SW480 (cell line): ENCODE measurements around the gene BAX.

Experiments used
- DNase-seq: peaks from one replicate; pipeline ENCODE4 v3.0.0-alpha.2; 2016; ENCODE audit warnings: low spot score

Gene BAX

GRCh38 chr19:48962849-48963165 is 8.1 kb downstream of the BAX start:
- DNase-seq, result no peak

GRCh38 chr19:48963371-48964204 is 8.9 kb downstream of the BAX start:
- peak; percentile 85 for DNase-seq

- DNase-seq, result peak; percentile 46
Measured at GRCh38 chr19:48964205-48965039, 9.7 kb downstream of the BAX start.

GRCh38 chr19:48965040-48965805 is 10.5 kb downstream of the BAX start, which contains the start of gene FTL:
Gene FTL, plus strand, starts transcription at chr19:48965309. Its CDS starts 199 bp downstream, at chr19:48965508.
- peak; percentile 96 for DNase-seq

GRCh38 chr19:48965806-48966540 is 11.3 kb downstream of the BAX start:
- peak; percentile 90 for DNase-seq

GRCh38 chr19:48966541-48967345 is 12.1 kb downstream of the BAX start:
- no peak for DNase-seq

- no peak for DNase-seq
Measured at GRCh38 chr19:48967346-48968178, 12.9 kb downstream of the BAX start.

GRCh38 chr19:48968179-48968661 is 13.5 kb downstream of the BAX start:
- DNase-seq, result no peak

- DNase-seq, result no peak
Measured at GRCh38 chr19:48968813-48969218, 14.1 kb downstream of the BAX start.

GRCh38 chr19:48969276-48970138 is 14.8 kb downstream of the BAX start:
- DNase-seq, result peak; percentile 72

- DNase-seq, result no peak
Measured at GRCh38 chr19:48970139-48970766, 15.6 kb downstream of the BAX start.

- DNase-seq, result peak; percentile 77
Measured at GRCh38 chr19:48970923-48971395, 16.3 kb downstream of the BAX start.

GRCh38 chr19:48975947-48976847 is 21.5 kb downstream of the BAX start:
- DNase-seq, result no peak

GRCh38 chr19:48977061-48977460 is 22.4 kb downstream of the BAX start:
- DNase-seq, result no peak

- DNase-seq, result no peak
Measured at GRCh38 chr19:48982280-48982679, 27.6 kb downstream of the BAX start.

- no peak for DNase-seq
Measured at GRCh38 chr19:48985711-48986110, 31.0 kb downstream of the BAX start.

GRCh38 chr19:48986211-48986610 is 31.5 kb downstream of the BAX start:
- DNase-seq, result no peak
